Activated CD4-positive, alpha-beta T cell treated with anti-CD3 and anti-CD28 coated beads for 36 hours (primary cell): ENCODE measurements around the gene ZNF177. TPM values are rescaled to one million over a fixed set of nuclear protein-coding genes. Genes with fewer than 3 reads are reported as not detected.

Source experiments
- ATAC-seq: fragments of 200-7000 bp; cut with Tn5 transposase; one replicate; pipeline ENCODE4 v1.10.0; 2021; ENCODE audit warnings: mild to moderate bottlenecking, moderate library complexity
- CTCF ChIA-PET: fragments of 350-600 bp; sonication (Branson Sonifier 250); formaldehyde crosslinking; loops from one replicate; lab custom pipeline; 2021; ENCODE audit warnings: antibody characterized with exemption; lab: Charles Lee
- POLR2A ChIA-PET: fragments of 350-600 bp; sonication (Branson Sonifier 250); formaldehyde crosslinking; loops from one replicate; lab custom pipeline; 2021; ENCODE audit warnings: antibody characterized with exemption, inconsistent platforms; lab: Charles Lee
- DNase-seq: peaks from one replicate; pipeline ENCODE4 v3.0.0-alpha.2; 2020
- H3K27ac Mint-ChIP-seq: one replicate; pipeline ENCODE4 v1.8.0; 2021; ENCODE audit warnings: mixed read lengths
- H3K27me3 Mint-ChIP-seq: one replicate; pipeline ENCODE4 v1.8.0; 2021; ENCODE audit warnings: mixed read lengths
- H3K36me3 Mint-ChIP-seq: one replicate; pipeline ENCODE4 v1.8.0; 2021; ENCODE audit warnings: low read depth, mixed read lengths
- H3K4me1 Mint-ChIP-seq: one replicate; pipeline ENCODE4 v1.8.0; 2021; ENCODE audit warnings: mixed read lengths
- H3K4me3 Mint-ChIP-seq: one replicate; pipeline ENCODE4 v1.8.0; 2021; ENCODE audit warnings: mild to moderate bottlenecking, moderate library complexity, mixed read lengths
- H3K9me3 Mint-ChIP-seq: one replicate; pipeline ENCODE4 v1.8.0; 2021; ENCODE audit warnings: low read depth, mixed read lengths
- intact Hi-C, 2 experiments: fragments of 100-400 bp; cut with DNase I in 1 of 2; cut with micrococcal nuclease in 1 of 2; formaldehyde crosslinking; loops; one replicate each; pipeline versions ENCODE4 v1.14.2 to v1.15.1; 2022 to 2024; cut with DNase I, micrococcal nuclease
- total RNA-seq, 2 experiments: library from RNA; stranded (reverse); gene quantifications; one replicate each; pipeline ENCODE4 v1.2.3, GENCODE V29; 2021

Gene ZNF177
- total RNA-seq, 2 experiments from 2014 or later: 0.94 to 1.0 TPM

DNA sequence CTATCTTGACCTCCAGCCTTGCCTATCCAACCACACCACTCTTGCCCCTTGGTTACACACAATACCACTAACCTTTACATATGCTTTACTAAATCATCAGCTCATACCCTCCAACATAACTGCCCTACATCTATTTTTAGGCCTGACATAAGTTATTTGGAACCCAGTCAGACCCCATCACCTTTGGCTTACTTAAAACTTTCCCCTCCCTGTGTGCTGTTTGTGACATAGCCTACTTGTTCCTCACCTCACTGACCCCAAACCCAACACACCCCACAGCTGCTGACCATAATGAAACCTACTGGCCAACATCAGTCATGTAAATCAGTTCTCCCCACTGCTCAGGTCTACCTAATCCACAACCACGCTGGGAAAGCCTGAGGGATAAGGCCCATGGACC, 67.6 kb downstream of the ZNF177 start:
- intact Hi-C loops: loop anchor here in 1 of 2 experiments (10.0 kb wide), 2 partner anchors 106 to 226 kb away; partner anchors contain the start of gene ZNF559
- no peak overlapping the region for H3K27ac Mint-ChIP-seq
- no peaks in the 10 kb centered on the region for H3K27me3 Mint-ChIP-seq
- no peak overlapping the region for H3K4me3 Mint-ChIP-seq
- DNase-seq (no peak), ATAC-seq (no peak)
- peaks cover 25% of the 10 kb centered on the region for H3K4me1 Mint-ChIP-seq
- POLR2A ChIA-PET: no interaction called here
- peaks cover 17% of the 10 kb centered on the region for H3K9me3 Mint-ChIP-seq
- peaks cover 81% of the 10 kb centered on the region for H3K36me3 Mint-ChIP-seq
- CTCF ChIA-PET: no interaction called here

DNA sequence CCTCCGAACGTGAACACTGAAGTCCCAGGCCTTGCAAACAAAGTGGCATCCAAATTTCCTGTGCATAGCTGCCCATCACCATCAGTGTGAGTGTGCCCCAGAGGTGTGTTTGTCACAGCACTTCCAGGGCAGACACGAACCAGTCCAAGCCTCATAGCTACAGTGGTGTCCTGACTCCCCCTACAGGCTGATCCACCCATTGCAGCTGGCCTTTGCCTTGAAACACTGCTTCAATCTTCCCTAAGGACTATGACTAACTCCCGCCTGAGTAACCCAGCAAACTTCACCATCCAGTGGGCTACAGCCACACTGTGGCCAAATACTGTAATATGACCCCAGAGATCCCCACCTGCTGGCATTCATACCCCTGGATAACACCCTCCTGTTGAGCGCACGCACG, 68.7 kb downstream of the ZNF177 start:
- Mint-ChIP-seq H3K27ac (no peak overlapping the region), H3K9me3 (peaks cover 14% of the 10 kb centered on the region), H3K27me3 (no peaks in the 10 kb centered on the region), H3K36me3 (peaks cover 70% of the 10 kb centered on the region), H3K4me1 (peaks cover 33% of the 10 kb centered on the region), H3K4me3 (no peak overlapping the region)
- peak; percentile 77 for DNase-seq
- ChIA-PET POLR2A (no interaction called here), CTCF (interaction anchor here (1.0 to 1.1 kb wide), 2 partner anchors 224 to 226 kb away, joined by 4 to 5 read pairs; no protein-coding TSS in a partner anchor)
- peak; percentile 35 for ATAC-seq
- intact Hi-C loops: loop anchor here (1.0 to 10.0 kb wide), 4 partner anchors 107 to 227 kb away; partner anchors contain the start of gene ZNF559 (in 1 of the 2)

Other genes with a start within 250 kb of the ZNF177 start
- not detected for gene OR7G1, start 247.2 kb upstream of the ZNF177 start, total RNA-seq
- gene OR7G3, start 236.1 kb upstream of the ZNF177 start, total RNA-seq: not detected
- gene ZNF317, start 222.6 kb upstream of the ZNF177 start, total RNA-seq: 10 to 100 TPM; 39.0 to 39.8 TPM
- under 1 TPM; 0.05 to 0.09 TPM for gene OR7D2, start 184.0 kb upstream of the ZNF177 start, total RNA-seq
- gene OR7D4, start 143.4 kb upstream of the ZNF177 start, total RNA-seq: not detected
- gene OR7E24, start 112.1 kb upstream of the ZNF177 start, total RNA-seq: not detected
- 1 to 10 TPM; 6.7 to 7.1 TPM for gene ZNF699, start 53.2 kb upstream of the ZNF177 start, total RNA-seq
- gene ZNF559, start 38.8 kb upstream of the ZNF177 start, total RNA-seq: 10 to 100 TPM; 11.7 to 13.0 TPM
- 10 to 100 TPM; 17.1 to 22.4 TPM for gene ZNF266, start 72.6 kb downstream of the ZNF177 start, total RNA-seq
- under 1 TPM in 1 of 2 experiments, not detected in 1; 0.25 TPM for gene ZNF560, start 135.6 kb downstream of the ZNF177 start, total RNA-seq
- 10 to 100 TPM; 10.4 to 12.3 TPM for gene ZNF426, start 175.6 kb downstream of the ZNF177 start, total RNA-seq
- 10 to 100 TPM; 71.4 to 75.3 TPM for gene ZNF121, start 221.5 kb downstream of the ZNF177 start, total RNA-seq